GM19193 (cell line): Measurements from ENCODE around the gene B4GALT1.

Experiments used
- POLR2A ChIP-seq: IDR thresholded peaks from 4 replicates; pipeline ENCODE4 v1.6.1; 2011; ENCODE audit not compliant: insufficient read depth, insufficient read length; ENCODE audit errors: extremely low read depth

B4GALT1 gene

DNA sequence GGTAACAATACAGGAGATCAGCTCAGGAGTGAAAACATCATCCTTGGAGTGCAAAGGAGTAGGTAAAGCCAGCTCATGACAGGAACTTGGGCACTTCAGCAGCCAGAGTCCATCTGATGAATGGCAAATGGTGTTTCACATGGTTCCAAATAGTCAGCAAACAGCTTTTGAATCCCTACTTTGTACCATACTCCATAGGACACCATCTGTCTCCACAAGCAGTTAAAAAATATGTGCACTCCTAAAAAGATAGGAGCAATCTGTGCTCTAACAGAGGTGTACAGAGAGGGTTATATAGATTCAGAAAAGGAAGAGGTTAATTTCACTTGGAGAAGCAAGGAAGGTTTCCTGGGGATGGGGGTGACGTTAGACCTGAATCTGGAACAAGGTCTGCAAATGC lies 21.6 kb upstream of the B4GALT1 start:
- no peak for TF ChIP-seq POLR2A

DNA sequence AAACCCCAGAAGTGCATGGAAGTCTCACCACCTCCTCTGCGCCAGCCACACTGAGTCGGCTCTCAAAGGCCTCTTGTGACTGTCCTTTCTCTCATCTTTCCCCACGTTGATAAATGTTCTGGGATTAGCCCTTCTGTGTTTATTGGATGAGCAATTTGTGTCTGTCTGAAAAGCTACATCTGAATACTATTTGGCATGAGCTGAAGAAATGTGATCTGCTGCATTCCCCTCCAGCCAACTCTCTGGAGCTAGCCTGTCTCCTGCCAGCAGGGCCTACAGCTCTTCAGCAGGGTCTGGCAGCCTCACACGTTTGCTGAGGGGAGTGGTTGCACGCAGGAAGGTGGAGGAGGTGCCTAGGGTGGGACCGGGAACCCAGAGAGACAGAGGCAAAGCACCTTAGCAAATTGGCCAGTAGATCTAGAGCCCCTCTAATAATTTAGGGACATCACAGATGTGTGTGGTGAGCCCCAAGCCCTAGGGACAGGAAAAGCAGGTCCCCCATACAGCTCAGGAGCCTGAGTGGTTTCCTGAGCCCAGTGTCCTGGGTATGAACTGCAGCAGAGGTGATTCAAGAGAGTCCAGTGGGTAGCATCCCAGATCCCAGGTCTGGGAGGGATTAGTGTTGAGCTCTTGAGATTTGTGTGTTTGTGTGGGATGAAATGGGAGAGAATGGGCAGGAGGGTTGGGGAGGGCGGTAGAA lies 20.5 kb upstream of the B4GALT1 start:
- no peak for TF ChIP-seq POLR2A

DNA sequence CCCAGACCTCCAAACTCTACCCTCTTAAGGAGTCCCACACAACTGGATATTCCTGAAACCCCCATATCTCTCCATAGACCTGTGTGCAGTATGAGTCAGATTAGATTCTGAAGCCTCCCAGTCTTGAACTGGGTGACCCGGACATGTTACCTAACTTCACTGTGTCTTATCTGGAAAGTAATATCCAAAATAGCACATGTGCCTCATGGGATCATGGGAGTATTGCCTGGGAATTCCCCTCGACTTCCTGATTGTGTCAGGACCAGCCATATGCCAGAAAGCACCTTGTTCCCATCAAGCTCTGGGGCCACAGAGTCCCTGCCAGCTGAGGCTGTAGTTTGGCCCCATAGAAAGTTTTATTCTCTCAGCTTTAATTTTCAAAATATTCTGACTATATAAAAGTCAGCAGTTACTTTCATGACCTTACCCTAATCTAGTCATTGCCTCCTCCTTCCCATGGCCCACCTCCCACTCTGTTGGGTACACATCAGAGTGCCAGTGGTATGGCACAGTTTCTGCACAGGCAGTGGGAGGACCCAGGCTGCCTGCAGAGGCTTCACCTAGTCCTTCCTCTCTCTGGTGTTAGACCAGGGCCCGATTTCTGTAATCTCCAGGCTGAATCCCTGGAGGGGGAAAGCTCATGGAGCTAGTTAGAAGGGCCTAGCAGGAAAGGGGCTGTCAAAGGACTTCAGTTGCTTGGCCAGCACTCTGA lies 19.5 kb upstream of the B4GALT1 start:
- TF ChIP-seq POLR2A = no peak

DNA sequence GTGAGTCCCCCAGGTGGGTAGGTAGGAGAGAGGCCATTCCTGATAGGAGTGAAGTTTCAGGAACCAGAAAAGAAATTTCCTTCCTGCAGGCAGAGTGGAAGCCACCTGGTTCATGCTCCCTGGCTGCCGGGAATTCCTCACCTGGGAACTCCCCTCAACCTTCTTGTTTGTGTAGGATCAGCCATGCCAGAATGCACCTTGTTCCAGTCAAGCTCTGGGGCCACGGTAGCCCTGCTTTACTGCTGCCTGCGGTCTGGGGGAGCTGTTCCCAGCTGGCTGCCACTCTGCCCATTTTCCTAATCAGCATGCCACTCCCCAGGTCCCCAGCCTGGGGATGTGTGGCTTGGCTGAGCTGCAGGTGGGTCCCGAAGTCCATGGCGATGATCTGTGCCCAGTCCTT lies 18.7 kb upstream of the B4GALT1 start:
- TF ChIP-seq POLR2A = no peak

DNA sequence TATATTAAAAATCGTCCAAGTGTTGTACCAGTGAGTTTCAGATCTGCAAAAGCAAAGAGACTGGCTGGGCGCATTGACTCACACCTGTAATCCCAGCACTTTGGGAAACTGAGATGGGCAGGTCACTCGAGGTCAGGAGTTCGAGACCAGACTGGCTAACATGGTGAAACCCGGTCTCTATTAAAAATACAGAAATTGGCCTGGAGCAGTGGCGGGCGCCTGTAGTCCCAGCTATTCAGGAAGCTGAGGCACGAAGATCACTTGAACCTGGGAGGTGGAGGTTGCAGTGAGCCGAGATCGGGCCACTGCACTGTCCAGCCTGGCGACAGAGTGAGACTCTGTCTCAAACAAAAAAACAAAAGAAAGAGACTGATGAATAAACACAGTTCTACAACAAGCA lies 18.3 kb upstream of the B4GALT1 start:
- TF ChIP-seq POLR2A = no peak

DNA sequence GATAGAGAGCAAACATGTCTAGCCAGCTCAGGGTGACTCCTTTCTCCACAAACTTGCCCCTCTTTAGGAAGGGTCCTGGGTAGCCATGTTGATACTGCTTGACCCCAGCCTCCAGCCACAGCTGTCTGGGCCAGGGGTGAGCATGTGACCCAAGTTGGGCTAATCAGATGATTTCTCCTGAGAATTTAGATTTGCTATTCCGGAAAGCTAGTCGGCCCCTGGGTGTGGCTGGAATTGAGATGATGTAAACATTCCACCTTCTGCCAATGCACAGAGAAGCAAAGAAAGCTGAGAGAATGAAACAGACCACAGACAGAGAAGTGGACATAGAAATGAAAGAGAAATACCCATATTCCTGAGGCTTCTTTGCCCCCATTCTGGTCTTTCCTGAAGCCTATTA lies 17.8 kb upstream of the B4GALT1 start:
- TF ChIP-seq POLR2A = no peak

DNA sequence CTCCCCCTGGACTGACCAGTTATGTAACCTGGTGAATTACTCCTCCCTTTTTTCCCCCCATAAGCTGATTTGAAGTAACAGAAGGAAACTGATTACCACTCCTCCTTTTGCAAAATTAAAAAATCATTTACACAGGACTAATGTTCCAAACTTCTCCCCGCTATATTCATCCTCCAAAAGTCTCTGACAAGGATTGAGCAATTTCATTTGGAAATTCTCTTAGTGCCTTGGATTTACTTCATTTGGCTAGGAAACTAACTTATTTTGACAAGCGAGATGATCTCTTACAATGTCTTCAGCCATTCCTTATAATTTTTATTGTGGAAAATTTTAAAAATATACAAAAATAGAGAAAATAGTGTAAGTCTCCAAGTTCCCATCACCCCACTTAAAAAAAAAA lies 15.4 kb upstream of the B4GALT1 start:
- TF ChIP-seq POLR2A = no peak

DNA sequence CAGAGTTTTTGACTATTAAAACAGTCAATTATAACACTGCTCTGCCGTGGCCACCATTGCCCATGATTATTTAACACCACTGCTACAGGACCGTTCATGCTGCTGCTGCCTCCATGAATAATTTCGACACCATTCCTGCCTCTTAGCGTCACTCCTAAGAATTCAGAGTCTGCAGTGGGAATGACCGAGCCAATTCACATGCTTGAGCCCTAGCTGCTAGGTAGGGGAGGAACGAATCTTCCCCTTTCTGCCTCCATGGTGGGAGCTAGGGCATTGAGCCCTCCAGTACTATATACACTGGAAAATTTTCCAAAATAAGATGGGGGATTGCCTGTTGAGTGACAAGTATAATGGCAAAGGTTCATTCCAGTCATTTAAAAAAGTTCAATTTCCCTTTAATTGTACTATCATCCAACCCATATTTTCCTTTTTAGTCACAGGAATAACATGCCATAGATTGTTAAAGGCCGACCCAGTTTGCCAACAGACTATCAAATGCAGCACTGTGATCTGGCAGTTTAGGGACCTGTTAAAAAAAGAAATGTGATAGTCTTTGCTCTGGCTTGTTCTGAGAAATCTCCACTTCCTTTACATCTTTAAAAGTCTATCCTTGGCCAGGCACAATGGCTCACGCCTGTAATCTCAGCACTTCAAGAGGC lies 13.5 kb upstream of the B4GALT1 start:
- TF ChIP-seq POLR2A = no peak

DNA sequence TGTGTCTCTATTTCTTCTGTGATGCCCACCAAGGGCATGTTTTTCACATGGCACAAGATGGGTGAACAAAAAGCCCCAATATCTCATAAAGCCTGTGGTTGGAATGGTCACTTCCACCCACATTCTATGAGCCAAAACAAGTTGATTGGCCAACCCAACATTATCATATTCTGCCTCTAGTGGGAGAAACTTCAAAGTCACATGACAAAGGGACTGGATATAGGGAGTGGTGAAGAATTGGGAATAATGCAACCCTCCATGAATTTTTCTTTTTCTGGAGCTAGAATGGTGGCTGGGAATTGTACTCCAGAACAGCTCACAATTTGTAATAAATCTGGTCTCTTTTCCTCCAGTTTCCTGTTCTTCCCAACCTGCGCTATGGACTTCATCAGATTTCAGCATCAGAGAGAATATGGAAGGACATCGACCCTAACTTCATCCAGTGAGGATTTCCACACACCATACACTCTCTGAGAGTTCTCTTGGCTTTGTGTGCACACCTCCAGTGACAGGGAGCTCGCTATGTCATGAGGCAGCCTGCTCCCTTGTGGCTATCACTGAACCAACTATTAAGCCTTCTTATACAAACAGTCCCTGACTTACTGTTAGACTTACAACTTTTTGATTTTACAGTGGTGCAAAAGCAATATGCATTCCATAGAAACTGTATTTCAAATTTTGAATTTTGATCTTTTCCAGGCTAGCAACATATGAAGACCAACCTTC lies 12.0 kb upstream of the B4GALT1 start:
- TF ChIP-seq POLR2A = no peak

DNA sequence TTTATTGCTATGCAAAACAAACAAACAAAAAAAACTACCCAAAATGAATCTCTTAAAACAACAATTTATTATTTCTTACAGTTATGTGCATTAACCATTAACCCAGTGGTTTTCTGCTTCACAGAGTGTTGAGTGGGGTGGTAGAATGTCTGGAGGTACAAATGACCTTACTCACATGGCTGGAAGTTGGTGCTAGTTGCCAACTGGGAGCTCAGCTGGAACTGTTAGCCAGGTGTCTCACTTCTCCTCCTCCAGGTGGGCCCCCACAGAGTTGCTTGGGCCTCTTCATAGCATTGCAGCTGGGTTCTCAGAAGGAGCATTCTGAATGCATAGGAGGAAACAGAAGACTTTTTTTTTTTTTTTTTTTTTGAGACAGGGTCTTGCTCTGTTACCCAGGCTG lies 10.5 kb upstream of the B4GALT1 start:
- TF ChIP-seq POLR2A = no peak

DNA sequence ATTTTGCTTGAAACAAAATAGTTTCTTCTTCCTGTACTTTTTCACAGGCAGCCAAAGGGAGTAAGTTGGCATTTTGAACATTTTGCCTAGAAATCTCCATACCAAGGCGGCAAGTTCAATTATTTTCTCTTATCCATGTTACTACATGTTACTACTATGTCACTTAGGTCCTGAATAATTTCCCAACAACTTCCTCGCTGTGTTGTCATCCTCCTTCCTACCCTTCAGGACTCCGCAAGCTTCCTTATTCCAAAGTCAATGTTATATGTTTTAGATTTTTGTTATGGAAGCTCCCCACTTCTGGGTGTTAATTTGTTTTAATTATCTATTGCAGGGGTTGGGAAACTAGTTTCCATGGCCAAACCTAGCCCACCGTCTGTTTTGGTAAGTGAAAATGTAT lies 9.9 kb upstream of the B4GALT1 start:
- TF ChIP-seq POLR2A = no peak

DNA sequence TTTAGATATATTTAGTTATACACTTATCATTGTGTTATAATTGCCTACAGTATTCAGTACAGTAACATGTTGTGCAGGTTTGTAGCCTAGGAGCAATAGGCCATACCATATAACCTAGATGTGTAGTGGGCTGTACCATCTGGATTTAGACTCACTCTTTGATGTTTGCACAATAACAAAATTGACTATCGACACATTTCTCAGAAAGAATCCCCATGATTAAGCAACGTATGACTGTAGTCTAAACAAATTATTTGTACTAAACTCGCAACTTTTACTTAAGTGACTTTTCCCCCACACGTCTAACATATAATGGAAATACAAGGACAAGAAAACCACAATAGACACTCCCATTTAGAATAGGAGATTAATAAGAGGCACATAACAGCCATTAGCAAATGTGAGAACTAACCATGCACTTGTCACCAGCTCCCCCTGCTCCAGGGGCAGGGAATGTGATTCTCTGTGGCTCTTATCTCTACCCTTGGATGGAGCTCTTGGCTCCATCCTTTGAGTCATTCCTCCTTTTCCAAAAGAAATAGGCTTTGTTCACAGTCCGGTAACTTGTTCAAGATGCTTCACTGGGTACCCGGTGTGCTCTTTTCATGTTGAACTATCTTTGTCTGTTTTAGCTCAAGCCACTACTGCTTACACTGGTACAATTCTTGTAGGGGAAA lies 8.7 kb upstream of the B4GALT1 start:
- TF ChIP-seq POLR2A = no peak

DNA sequence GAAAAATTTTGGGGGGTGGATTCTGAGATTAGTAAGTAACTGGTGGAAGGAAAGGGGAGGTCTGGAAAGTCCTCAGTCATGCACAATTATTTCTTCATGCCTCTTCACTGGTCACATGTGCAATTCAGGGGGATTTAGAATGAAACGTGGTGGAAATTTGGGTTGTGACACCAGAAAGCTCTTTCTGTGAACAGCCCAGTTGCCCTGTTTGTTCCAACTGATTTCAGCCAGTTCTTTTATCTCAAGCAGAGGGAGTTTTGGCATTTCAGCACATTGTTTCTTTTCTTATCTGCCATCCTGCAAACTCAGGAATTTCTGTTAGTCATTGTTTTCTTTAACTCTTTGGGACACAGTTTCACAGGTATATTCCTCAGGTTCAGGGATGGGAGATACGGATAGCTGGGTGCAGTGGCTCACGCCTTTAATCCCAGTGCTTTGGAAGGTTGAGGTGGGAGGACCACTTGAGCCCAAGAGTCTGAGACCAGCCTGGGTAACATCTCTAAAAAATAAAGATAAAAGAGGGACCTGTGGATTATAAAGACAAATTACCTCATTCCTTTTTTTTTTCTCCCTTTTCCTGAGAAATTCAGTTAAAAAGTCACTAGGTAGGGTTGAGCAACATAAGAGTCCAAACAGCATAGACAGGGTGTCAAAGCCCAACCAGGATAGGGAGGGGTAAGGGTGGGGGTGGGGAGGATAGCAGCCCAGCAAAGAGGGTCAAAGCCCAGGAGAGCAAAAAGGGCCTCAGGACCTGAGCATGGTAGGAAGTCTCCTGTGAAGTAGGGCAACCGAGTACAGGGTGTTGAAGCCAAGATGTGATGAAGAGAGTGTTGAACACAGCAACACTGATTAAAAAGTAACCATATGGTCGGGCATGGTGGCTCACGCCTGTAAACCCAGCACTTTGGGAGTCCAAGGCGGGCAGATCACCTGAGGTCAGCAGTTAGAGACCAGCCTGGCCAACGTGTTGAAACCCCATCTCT lies 5.4 kb upstream of the B4GALT1 start:
- no peak for TF ChIP-seq POLR2A
